Esophagus (tissue), 2 donors: ENCODE measurements around the gene OR2T29. TPM values are rescaled to one million over a fixed set of nuclear protein-coding genes. Genes with fewer than 3 reads are reported as not detected.
"Not testable (repeated sequence)": the region's sequence is repeated elsewhere in the genome, so short reads cannot be mapped to it uniquely, and the experiment has no call there.

Experiments
- H3K27ac ChIP-seq, 2 donors: one replicate each; pipeline ENCODE4 v1.5.1; 2013; ENCODE audit warnings: low read depth in 2 of 2, mild to moderate bottlenecking in 2 of 2, inconsistent platforms in 1 of 2, low read length in 1 of 2, moderate library complexity in 1 of 2
- H3K27me3 ChIP-seq, 2 donors: one replicate each; pipeline ENCODE4 v1.6.1; 2013; ENCODE audit warnings: low read length in 2 of 2, control low read depth in 1 of 2, mild to moderate bottlenecking in 1 of 2; ENCODE audit not compliant: insufficient read depth in 2 of 2, control insufficient read depth in 1 of 2
- H3K36me3 ChIP-seq, 2 donors: one replicate each; pipeline ENCODE4 v1.6.1; 2013; ENCODE audit warnings: low read length in 1 of 2; ENCODE audit not compliant: control insufficient read depth in 2 of 2, insufficient read depth in 2 of 2
- H3K4me1 ChIP-seq, 2 donors: one replicate each; pipeline ENCODE4 v1.6.1; 2013; ENCODE audit warnings: low read length in 1 of 2; ENCODE audit not compliant: control insufficient read depth in 2 of 2, insufficient read depth in 2 of 2
- H3K4me3 ChIP-seq, 2 donors: one replicate each; pipeline ENCODE4 v1.5.1; 2013; ENCODE audit warnings: low read length in 2 of 2, mild to moderate bottlenecking in 2 of 2, low read depth in 1 of 2, moderate library complexity in 1 of 2
- H3K9me3 ChIP-seq, 2 donors: one replicate each; pipeline ENCODE4 v1.6.1; 2013; ENCODE audit warnings: mild to moderate bottlenecking in 2 of 2, low read depth in 1 of 2, low read length in 1 of 2, moderate library complexity in 1 of 2; ENCODE audit not compliant: control insufficient read depth in 2 of 2, insufficient read depth in 1 of 2
- WGBS, 2 donors: extraction: QIAGEN DNeasy Blood & Tissue Kit; methylation state at CpG; one replicate each; pipeline ENCODE4 v1.1.7; 2013; 5-methylcytosine and 5-hydroxymethylcytosine counted together
- polyA plus RNA-seq, 2 donors: library from polyadenylated mRNA; stranded (reverse); fragments of 200-250 nt; gene quantifications; one replicate each; pipeline ENCODE4 v1.2.3, GENCODE V29; 2013
- donor health status: healthy with polysubstance abuse.
- donor health status: Bipolar disorder and iron deficiency.

Gene OR2T29
- polyA plus RNA-seq, 2 donors = not detected

DNA sequence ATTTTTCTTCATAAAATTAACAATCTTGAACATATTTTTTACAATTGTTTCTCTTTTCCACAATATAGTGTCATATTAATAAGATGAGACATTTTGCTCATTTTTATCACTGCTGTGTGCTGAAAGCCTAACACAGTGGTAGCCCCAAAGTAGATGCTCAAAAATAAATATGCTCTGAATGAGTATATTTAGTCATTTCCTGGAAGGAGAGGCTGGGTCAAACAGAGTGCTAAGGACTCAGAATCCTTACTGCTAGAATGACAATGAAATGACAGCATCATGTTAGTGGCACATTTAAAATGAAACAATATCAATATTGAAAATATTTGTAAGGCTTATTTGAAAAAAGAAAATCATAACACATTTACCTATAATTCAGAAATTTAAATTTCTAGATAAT, 25.1 kb downstream of the OR2T29 start:
- H3K4me3 ChIP-seq, H3K4me1 ChIP-seq: not testable (repeated sequence)

GRCh38 chr1:248521856-248522255, 40.7 kb downstream of the OR2T29 start:
- no peaks in the 10 kb centered on the region for H3K36me3 ChIP-seq
- 85 to 88% methylated on average over 12 of the region's 12 CpGs for WGBS, 2 donors
- no peak overlapping the region for H3K27ac ChIP-seq
- H3K9me3 ChIP-seq = peaks cover 0 to 10% of the 10 kb centered on the region in 2 donors
- no peaks in the 10 kb centered on the region for H3K4me1 ChIP-seq
- no peaks in the 10 kb centered on the region for H3K27me3 ChIP-seq
- H3K4me3 ChIP-seq = no peak overlapping the region

More for the DNA sequence above, 25.1 kb downstream of the OR2T29 start:
- not testable (repeated sequence) for H3K9me3 ChIP-seq, H3K27ac ChIP-seq, H3K36me3 ChIP-seq, H3K27me3 ChIP-seq

GRCh38 chr1:248510217-248510616, 52.4 kb downstream of the OR2T29 start:
- H3K4me3 ChIP-seq, H3K27ac ChIP-seq, H3K27me3 ChIP-seq, H3K9me3 ChIP-seq, H3K36me3 ChIP-seq, H3K4me1 ChIP-seq: not testable (repeated sequence)

DNA sequence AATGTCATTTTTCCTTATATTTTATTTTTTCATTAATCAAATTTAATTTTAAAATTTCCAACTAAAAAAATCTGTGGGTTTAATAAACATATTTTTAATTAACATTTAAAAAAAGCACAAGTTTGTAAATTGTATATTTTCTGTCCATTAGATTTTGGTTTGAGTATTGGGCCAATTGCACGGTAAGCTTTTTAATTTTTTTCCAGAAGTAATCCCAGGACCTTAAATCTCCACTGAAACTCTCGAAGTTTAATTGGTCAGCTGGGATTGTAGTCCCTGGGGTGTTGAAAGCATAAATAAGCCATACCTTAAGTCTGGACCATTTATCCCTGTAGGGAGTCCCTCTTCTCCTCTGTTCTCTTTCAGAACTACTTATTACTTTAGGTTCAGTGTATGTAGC, 54.8 kb downstream of the OR2T29 start, which contains the start of gene OR2G6:
Gene OR2G6 (plus strand): TSS at position 301 of the 400 bp plus-strand sequence. CDS start 13,574 bp downstream, outside the sequence.
- H3K27me3 ChIP-seq, H3K27ac ChIP-seq, H3K36me3 ChIP-seq, H3K4me1 ChIP-seq, H3K9me3 ChIP-seq, H3K4me3 ChIP-seq: not testable (repeated sequence)
- no CpG with 5 or more reads among the region's 2 CpGs for WGBS, 2 donors

Other genes starting within 250 kb of the OR2T29 start
- gene OR2M7, start 238.2 kb downstream of the OR2T29 start, polyA plus RNA-seq = not detected
- not detected for gene OR14C36, start 214.0 kb downstream of the OR2T29 start, polyA plus RNA-seq
- not detected for gene OR2T4, start 201.1 kb downstream of the OR2T29 start, polyA plus RNA-seq
- gene OR2T6, start 187.0 kb downstream of the OR2T29 start, polyA plus RNA-seq = not detected
- gene OR2T1, start 159.7 kb downstream of the OR2T29 start, polyA plus RNA-seq = not detected
- not detected for gene OR2T2, start 117.1 kb downstream of the OR2T29 start, polyA plus RNA-seq
- gene OR2T3, start 89.4 kb downstream of the OR2T29 start, polyA plus RNA-seq = not detected
- not detected for gene OR2T5, start 74.2 kb downstream of the OR2T29 start, polyA plus RNA-seq
- not detected for gene OR2G6, start 54.7 kb downstream of the OR2T29 start, polyA plus RNA-seq
- gene OR2T34, start 12.0 kb upstream of the OR2T29 start, polyA plus RNA-seq = not detected
- gene OR2T10, start 34.9 kb upstream of the OR2T29 start, polyA plus RNA-seq = not detected
- not detected for gene OR2T11, start 72.3 kb upstream of the OR2T29 start, polyA plus RNA-seq
- gene OR2T35, start 82.5 kb upstream of the OR2T29 start, polyA plus RNA-seq = not detected
- not detected for gene OR2T27, start 92.8 kb upstream of the OR2T29 start, polyA plus RNA-seq
- gene OR14I1, start 140.0 kb upstream of the OR2T29 start, polyA plus RNA-seq = not detected
- gene LYPD8, start 193.0 kb upstream of the OR2T29 start, polyA plus RNA-seq = not detected